GM18519 (cell line): ENCODE measurements around the gene CPT1B.
"Not testable (repeated sequence)": the region's sequence is repeated elsewhere in the genome, so short reads cannot be mapped to it uniquely, and the experiment has no call there.

Experiments
- ATAC-seq: cut with Tn5 transposase; IDR thresholded peaks from one replicate; pipeline ENCODE4 v1.9.1; 2021; ENCODE audit warnings: mild to moderate bottlenecking, moderate library complexity; ENCODE audit not compliant: unreplicated experiment, low FRiP score

Gene CPT1B

DNA sequence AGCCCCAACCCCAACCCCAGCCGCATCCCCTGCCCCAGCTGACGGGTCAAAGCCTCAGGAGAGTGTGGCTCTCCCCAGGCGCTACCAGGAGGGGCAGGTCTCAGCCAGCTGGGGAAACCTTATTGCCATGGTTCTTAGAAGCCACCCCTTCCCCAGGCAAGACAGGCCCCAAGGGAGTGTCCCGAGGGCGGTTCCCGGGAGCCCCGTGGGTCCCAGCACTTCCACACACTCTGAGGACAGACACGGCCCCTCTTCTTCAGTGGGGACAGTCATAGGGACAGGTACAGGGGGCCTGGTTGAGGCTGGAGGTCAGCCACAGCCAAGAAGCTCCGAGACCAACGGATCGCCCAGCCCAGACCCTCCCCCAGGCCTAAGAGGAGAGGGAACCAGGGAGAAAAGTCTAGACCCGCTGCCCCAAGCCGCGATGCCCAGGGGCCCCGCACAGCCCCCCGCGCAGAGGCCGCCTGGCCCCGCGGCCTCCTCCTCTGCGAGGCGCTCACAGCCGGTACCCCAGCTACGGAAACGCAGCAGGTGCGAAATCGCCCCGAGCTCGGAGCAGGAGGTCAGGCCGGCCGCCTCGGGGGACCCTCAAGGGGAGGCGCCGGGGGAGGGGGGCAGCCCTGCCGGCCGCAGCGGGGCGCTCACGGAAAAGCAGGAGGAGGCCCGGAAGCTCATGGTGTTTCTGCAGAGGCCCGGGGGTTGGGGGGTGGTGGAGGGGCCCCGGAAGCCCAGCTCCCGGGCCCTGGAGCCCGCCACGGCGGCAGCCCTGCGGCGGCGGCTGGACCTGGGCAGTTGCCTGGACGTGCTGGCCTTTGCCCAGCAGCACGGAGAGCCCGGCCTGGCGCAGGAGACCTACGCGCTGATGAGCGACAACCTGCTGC is 29.9 kb downstream of the CPT1B start:
- ATAC-seq: no peak

DNA sequence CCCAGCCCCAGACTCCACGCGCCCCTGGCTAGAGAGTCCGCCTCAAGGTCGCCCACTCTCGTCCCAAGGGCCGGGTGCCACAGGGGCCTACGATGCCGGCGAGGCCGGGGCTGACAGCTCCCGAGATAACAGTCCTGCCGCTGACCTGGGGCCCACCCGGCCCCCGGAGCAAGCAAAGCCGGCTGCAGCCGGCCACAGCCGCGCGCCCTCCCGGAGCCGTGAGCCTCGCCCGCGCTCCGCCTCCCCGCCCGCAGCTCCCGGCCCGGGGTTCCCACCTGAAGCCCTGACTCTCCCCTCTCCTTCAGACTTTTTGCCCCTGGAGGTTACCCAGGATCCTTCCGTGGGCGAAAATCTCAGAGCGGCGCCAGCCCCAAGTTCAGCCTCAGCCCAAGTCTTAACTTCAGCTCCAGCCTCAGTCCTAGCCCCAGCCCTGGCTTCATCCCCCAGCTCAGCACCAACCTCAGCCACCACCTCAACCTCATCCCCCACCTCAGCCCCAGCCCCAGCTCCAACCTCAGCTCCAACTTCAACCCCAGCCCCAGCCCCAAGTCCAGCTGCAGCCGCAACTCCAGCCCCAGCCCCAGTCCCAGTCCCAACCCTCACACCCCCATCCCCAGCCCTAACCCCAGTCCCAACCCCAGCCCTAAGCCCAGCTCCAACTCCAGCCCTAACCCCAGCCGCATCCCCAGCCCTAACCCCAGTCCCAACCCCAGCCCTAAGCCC is 30.8 kb downstream of the CPT1B start:
- no peak for ATAC-seq

DNA sequence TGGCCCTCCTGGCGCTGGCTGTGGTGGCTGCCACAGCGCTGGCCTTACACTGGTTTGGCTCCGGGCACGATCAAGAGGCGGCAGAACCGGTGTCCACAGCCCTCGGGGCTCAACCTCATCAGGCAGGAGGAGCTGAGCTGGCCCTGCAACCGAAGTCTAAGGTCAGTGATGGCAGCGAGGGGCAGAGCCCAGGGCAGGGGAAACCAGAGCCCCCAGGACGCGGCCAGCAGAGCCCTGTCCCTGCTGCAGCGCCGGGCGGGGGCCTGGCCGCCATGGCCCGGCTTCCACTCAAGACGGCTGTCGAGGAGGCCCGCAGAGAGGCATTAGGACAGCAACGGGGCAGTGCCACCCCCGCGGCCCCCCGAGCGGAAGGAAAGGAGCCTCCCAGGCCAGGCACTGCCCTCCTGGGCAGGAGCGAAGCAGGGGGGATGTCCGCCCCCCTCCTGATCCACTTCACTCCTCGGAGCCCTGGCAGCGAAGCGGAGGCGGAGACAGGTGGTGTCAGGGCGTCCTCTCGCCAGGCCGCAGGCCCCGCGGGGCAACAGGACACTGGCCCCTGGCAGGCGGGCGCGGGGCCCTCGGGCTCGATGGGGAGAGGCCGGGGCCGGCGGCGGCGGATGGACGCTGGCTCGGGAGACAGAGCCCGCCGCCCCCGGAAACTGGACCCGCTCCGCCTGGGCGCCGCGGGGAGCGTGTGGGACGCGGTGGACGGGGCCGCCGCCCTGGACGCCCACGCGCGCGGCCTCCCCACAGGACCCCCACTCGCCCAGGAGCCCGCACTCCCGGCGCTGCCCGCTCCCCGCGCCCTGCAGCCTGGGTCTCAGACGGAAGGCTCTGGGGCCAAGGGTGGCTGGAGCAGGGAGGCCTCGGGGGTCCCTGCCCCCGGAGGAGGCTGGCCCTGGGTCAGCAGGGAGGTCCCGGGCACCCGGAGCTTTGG is 31.6 kb downstream of the CPT1B start:
- ATAC-seq: no peak

DNA sequence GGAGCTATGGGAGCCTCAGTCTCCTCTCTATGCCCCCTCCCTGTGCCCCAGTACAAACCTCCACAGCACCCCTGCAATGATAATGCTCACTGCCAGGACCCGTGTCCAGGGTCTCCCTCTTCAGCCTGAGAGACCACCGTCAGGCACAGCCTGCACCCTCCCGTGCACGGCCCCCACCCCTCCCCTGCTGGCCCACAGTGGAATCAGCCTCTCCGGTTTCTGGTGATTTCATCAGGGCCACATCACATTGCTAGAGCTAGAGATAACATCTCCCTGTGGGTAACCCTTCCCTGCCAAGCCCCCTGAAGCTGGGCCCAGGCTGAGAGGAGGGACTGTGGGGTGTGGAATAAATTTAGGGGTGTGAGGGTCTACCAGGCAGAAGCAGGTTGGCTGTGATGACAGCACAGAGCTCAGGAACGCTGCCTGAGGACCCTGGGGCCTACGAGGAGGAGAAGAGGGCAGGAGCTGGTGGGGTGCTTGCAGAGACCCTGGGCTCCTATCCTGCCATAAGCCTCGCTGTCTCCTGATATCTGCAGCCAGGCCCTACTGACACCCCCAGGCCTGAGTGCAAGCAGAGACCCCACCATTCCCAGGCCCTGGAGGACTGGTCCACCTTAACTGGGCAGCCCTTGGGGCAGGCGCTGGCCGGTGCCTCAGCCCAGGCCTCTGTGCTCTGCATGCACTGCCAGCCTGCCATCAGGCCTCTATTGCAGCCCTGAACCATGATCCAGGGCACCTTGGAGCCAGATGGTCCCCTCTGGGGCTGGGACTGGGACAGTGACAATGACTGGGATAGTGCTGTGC is 32.5 kb downstream of the CPT1B start, which contains the start of gene KLHDC7B:
KLHDC7B (plus strand) TSS at position 378 of the 804 bp plus-strand sequence; CDS start at position 723, 345 bp downstream.
- ATAC-seq: no peak

DNA sequence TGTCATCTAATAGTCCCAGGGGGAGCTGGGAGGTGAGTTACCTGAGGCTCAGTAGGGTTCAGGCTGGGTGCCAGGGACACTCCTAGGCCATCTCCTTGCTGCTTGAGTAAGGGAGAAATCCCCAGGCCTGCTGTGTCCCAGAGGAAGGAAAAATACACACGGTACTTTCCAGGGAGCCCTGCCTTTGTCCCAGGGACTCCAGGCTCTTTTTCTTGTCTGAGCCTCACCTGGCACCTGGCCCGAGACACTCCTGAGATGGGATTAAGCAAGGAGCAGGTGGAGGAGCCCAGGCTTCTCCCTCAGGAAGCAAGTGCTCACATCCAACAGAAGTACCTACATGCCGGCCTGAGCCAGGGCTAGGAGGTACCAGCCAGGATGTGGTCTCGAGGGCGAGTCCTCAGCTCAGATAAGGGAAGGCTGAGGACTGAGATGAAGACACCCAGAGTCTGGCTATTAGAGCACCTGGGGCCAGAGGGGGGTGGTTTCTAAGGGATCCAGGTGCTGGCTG is 33.4 kb downstream of the CPT1B start:
- no peak for ATAC-seq

DNA sequence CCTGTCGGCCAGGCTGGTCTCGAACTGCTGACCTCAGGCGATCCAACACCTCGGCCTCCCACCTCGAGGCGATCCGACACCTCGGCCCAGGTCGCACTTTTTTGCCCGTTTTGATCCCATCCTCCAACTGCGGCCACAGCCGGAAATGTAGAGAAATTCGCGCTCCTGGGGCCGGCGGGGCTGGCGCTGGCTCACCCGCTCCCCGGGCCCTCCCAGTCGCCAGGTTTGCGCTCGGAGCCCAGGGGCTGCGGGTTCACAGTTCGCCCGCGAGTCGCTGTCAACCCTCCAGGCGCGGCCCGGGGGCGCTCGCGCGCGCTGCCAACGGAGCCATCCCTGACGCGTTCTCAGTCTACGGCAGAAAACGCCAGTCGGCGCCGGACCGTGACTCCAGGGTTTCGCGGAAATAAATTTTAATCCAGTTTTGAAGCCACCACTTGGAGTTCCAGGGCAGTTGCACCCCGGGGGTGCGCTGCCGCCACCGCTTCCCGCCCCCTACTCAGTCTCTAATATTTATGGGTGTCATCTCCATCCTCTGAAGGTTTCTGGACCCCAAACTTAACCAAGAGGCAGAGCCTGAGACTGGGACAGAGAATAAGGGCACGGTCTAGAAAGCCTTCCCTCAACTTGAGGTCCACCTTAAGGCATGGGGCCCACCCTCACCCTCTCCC is 34.0 kb downstream of the CPT1B start:
- ATAC-seq: no peak

DNA sequence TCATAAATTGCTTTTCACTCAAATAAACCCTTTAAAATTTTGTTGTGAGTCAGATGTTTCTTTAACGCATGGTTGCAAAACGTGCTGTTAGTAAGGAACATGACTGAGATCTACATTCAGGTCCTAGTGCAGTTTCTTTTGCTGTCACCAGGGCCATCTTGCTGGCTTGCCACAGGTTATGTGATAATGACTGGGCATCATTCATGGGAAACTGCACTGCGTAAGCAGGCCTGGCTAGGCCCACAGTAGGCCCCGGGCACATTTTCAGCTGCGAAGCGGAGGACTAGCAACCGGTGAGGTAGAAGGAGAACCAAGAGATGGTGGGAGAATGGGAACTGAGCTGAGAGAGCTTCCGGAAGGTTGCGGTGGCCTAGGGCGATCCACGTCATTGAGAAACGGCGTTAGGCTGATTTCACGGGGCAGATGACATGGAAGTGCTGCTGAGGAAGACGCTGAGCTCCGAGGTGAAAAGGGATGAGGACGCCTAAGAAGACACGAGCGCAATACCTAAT is 35.8 kb downstream of the CPT1B start:
- no peak for ATAC-seq

DNA sequence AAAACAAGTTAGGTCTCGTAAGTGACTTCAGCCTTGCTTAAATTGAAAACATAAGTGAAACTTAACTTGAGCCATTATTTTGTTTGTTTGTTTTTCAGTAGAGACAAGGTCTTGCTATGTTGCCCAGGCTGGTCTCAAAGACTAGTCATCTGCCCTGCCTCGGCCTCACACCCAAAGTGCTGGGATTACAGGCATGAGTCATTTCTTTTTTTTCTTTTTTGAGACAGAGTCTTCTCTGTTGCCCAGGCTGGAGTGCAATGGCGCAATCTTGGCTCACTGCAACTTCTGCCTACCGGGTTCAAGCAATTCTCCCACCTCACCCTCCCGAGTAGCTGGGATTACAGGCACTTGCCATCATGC is 36.6 kb downstream of the CPT1B start:
- not testable (repeated sequence) for ATAC-seq

DNA sequence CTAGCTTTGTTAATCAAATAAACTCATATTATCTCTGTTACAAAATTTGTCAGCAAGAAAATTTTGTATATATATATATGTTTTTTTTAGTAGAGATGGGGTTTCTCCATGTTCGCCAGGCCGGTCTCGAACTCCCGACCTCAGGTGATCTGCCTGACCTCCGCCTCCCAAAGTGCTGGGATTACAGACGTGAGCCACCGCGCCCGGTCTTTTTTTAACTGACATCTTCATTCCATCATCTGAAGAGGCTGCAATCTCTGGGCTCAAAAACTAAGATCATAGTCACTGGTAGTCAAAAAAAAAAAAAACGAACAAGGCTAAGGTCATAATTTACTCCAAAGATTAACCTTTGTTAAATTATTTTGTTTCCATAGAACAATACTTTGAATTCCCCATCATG is 37.8 kb downstream of the CPT1B start:
- no peak for ATAC-seq

DNA sequence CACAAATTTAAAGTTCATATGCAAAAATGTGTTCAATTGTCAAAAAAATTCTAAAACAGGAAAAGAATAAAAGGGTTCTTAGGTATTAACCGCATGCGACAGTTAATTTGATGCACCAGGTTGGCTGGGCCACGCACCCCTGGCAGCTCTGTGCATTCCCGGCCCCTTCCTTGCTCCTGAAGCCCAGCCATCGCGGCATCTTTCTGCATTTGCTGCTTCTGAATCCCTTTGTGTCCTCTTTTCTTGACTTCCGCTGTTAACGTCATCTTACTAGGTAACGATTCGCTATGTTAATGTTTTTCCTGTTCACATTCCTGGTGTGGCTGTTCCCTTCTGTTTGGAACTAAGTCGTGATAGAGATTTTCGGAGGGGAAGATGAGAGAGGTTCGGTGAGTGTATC is 40.5 kb downstream of the CPT1B start:
- no peak for ATAC-seq

DNA sequence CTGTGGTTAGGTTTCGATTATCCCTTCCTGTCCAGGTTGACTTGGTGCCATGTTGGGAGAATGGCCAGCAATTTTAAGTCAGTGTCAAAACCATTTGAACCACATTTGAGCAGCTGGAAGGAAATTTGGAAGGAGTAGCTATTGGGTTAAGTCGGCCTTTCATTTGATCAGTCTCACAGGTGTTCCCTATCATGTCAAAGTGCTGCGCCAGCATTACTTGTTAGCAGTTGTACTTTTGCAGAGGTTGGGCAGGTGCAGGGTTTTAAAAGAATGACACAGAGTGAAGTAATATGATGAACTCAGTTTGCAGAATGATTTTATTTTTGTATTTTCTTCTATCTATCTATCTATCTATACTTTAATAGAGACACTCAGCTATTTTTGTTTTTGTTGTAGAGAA is 42.0 kb downstream of the CPT1B start:
- no peak for ATAC-seq

DNA sequence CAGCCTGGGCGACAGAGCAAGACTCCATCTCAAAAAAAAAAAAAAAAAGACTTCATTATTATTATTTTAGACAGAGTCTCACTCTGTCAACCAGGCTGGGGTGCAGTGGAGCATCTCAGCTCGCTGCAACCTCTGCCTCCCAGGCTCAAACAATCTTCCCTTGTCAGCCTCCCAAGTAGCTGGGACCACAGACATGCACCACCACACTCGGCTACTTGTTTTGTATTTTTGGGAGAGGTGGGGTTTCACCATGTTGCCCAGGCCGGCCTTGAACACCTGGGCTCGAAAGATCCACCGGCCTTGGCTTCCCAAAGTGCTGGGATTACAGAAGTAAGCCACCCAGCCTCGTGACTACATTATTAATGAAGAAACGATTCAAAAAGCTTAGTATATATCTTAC is 43.1 kb downstream of the CPT1B start:
- ATAC-seq: no peak

DNA sequence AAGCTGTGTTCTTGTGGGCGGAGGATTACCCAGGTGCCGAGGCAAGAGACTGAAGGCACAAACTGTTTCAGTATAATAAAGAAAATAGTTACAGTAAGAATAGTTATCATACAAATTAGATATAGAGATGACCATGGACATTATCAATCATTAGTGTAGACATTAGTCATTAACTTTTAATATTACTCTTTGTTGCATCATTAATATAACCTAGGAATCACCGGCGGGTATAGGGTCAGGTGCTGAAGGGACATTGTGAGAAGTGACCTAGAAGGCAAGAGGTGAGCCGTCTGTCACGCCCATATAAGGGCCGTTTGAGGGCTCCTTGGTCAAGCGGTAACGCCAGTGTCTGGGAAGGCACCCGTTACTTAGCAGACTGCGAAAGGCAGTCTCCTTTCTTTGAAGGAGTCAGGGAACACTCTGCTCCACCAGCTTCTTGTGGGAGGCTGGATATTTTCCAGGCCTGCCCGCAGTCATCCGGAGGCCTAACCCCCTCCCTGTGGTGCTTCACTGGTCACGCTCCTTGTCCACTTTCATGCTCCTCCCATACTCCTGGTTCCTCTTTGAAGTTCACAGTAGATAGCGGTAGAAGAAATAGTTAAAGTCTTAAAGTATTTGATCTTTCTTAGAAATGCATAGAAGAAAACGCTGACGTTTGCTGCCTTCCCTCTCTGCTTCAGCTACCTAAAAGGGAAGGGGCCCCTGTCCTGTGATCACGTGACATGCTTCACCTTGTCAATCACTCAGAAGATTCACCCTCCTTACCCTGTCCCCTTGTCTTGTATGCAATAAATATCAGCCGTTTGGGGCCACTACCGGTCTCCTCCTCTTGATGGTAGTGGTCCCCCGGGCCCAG is 44.1 kb downstream of the CPT1B start:
- not testable (repeated sequence) for ATAC-seq

DNA sequence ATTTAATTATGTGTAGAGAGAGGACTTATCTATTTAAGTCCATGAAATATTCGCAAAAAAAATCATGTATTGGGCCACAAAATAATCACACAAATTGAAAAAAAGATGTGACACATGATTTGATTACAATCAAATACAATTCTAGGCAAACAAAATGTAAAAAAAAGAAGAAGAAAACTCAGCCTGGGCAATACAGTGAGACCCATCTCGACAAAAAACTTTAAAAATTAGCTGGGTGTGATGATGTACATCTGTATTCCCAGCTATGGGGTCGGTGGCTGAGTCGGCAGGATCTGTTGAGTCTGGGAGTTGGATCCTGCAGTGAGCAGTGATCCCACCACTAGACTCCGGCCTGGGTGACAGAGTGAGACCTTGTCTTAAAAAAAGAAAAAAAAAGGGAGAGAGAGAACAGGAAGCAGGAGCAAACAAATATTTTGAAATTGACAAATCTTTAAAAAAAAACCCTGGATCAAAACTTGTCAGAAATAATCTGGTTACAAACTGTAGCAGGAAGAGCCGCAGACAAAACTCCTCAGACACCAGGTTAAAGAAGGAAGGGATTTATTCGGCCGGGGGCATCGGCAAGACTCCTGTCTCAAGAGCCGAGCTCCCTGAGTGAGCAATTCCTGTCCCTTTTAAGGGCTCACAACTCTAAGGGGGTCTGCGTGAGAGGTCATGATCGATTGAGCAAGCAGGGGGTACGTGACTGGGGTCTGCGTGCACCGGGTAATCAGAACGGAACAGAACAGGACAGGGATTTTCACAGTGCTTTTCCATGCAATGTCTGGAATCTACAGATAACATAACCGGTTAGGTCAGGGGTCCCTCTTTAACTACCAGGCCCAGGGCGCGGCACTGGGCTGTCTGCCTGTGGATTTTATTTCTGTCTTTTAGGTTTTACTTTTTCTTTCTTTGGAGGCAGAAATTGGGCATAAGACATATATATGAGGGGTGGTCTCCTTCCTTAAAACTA is 45.1 kb downstream of the CPT1B start:
- ATAC-seq: no peak

DNA sequence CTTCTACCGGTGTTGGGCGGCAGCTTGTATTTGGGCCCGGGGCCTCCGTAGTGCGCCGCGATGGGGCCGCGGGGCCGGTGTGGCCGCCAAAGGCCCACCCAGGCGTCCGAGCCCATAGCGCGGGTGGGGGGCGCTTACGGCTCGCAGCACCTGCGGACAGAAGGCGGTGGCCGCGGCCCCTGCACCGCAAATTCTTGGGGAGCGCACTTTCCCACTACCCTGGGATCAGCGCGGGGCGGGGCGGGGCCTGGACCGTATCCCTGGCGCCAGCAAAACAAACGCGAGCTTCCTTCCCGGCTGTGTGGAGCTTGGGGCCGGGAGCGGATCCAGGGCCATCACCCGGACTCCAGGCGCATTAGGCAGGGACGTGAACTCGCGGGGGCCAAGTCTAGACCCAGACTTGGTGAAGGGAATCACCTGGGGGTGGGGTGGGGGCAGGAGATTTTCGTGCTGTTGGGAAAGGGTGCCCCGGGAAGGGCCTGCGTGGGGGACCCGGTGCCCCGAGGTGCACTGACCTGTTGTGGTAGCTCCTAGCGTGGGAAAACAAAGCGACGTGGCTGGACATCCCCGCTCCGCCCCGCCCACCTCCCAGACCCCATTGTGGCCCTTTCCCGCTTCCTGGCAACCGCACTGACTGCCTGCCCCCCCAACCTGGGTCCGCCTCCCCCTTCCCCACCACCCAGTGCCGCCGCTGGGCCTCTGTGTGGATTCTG is 46.1 kb downstream of the CPT1B start:
- no peak for ATAC-seq

DNA sequence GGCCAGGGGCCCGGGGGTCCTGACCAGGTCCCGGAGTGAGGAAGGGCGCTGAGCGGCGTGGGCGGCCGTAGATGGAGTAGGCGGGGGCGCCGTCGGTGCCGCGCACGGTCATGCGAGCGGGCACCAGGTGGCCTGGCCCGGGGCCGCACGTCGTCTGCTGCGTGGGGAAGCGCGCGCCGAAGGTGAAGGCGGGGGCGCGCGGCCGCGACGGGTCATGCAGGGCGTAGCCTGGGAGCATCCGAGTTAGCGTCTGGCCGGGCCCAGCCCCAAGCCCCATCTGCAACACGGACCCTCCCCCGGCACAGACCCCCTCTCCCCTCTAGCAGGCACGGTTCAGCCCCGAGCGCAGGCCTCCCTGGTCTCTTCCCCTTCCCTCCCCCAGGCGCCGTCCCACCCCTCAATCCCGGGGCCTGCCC is 46.7 kb downstream of the CPT1B start:
- ATAC-seq: no peak
